Measurements from ENCODE around the gene SMC1B.

The SMC1B gene

GRCh38 chr22:45321827-45322226 is 91.6 kb downstream of the SMC1B start:
- ChIA-PET CTCF (no interaction called here), POLR2A (ENCODE audit: low non-redundant PET) (no interaction called here)
- TF ChIP-seq CTCF (conservative IDR thresholded peaks at IDR 0.05; ENCODE audit: low read depth) = no peak
- no peak for DNase-seq (ENCODE audit: low spot score)
- no peak overlapping the region for H3K27ac ChIP-seq

- DNase-seq (ENCODE audit: low spot score) = no peak
- CTCF ChIA-PET = no interaction called here
- TF ChIP-seq CTCF (conservative IDR thresholded peaks at IDR 0.05; ENCODE audit: low read depth) = no peak
- POLR2A ChIA-PET (ENCODE audit: low non-redundant PET) = no interaction called here
- H3K27ac ChIP-seq = peak overlapping the region; percentile 51
Measured at GRCh38 chr22:45320357-45320976, 92.9 kb downstream of the SMC1B start.

- TF ChIP-seq CTCF (conservative IDR thresholded peaks at IDR 0.05; ENCODE audit: low read depth) = no peak
- H3K27ac ChIP-seq = peak overlapping the region; percentile 51
- POLR2A ChIA-PET (ENCODE audit: low non-redundant PET) = no interaction called here
- CTCF ChIA-PET = no interaction called here
- DNase-seq (ENCODE audit: low spot score) = no peak
Measured at GRCh38 chr22:45319324-45319685, 94.1 kb downstream of the SMC1B start.

GRCh38 chr22:45318558-45319323 is 94.7 kb downstream of the SMC1B start:
- no peak for TF ChIP-seq CTCF (conservative IDR thresholded peaks at IDR 0.05; ENCODE audit: low read depth)
- POLR2A ChIA-PET (ENCODE audit: low non-redundant PET) = no interaction called here
- no peak for DNase-seq (ENCODE audit: low spot score)
- peak overlapping the region; percentile 51 for H3K27ac ChIP-seq
- CTCF ChIA-PET = no interaction called here

GRCh38 chr22:45318168-45318557 is 95.2 kb downstream of the SMC1B start:
- TF ChIP-seq CTCF (conservative IDR thresholded peaks at IDR 0.05; ENCODE audit: low read depth) = no peak
- DNase-seq (ENCODE audit: low spot score) = peak; percentile 42
- H3K27ac ChIP-seq = peak overlapping the region; percentile 64; the same call in 1 of the 2 replicates
- CTCF ChIA-PET = no interaction called here
- POLR2A ChIA-PET (ENCODE audit: low non-redundant PET) = no interaction called here

GRCh38 chr22:45317551-45318167 is 95.7 kb downstream of the SMC1B start:
- no peak for DNase-seq (ENCODE audit: low spot score)
- ChIA-PET POLR2A (ENCODE audit: low non-redundant PET) (no interaction called here), CTCF (no interaction called here)
- peak overlapping the region; percentile 64 for H3K27ac ChIP-seq
- peak; percentile 23; the same call in 1 of the 2 replicates for TF ChIP-seq CTCF (conservative IDR thresholded peaks at IDR 0.05; ENCODE audit: low read depth)

All from RWPE1 (cell line).